Esophagus (tissue), 2 donors: ENCODE results near the gene ZBTB42. TPM values are rescaled to one million over a fixed set of nuclear protein-coding genes. Genes with fewer than 3 reads are reported as not detected.

Source experiments
- H3K27ac ChIP-seq, 2 donors: one replicate each; pipeline ENCODE4 v1.5.1; 2013; ENCODE audit warnings: low read depth in 2 of 2, mild to moderate bottlenecking in 2 of 2, inconsistent platforms in 1 of 2, low read length in 1 of 2, moderate library complexity in 1 of 2
- H3K27me3 ChIP-seq, 2 donors: one replicate each; pipeline ENCODE4 v1.6.1; 2013; ENCODE audit warnings: low read length in 2 of 2, control low read depth in 1 of 2, mild to moderate bottlenecking in 1 of 2; ENCODE audit not compliant: insufficient read depth in 2 of 2, control insufficient read depth in 1 of 2
- H3K36me3 ChIP-seq, 2 donors: one replicate each; pipeline ENCODE4 v1.6.1; 2013; ENCODE audit warnings: low read length in 1 of 2; ENCODE audit not compliant: control insufficient read depth in 2 of 2, insufficient read depth in 2 of 2
- H3K4me1 ChIP-seq, 2 donors: one replicate each; pipeline ENCODE4 v1.6.1; 2013; ENCODE audit warnings: low read length in 1 of 2; ENCODE audit not compliant: control insufficient read depth in 2 of 2, insufficient read depth in 2 of 2
- H3K4me3 ChIP-seq, 2 donors: one replicate each; pipeline ENCODE4 v1.5.1; 2013; ENCODE audit warnings: low read length in 2 of 2, mild to moderate bottlenecking in 2 of 2, low read depth in 1 of 2, moderate library complexity in 1 of 2
- H3K9me3 ChIP-seq, 2 donors: one replicate each; pipeline ENCODE4 v1.6.1; 2013; ENCODE audit warnings: mild to moderate bottlenecking in 2 of 2, low read depth in 1 of 2, low read length in 1 of 2, moderate library complexity in 1 of 2; ENCODE audit not compliant: control insufficient read depth in 2 of 2, insufficient read depth in 1 of 2
- WGBS, 2 donors: extraction: QIAGEN DNeasy Blood & Tissue Kit; methylation state at CpG; one replicate each; pipeline ENCODE4 v1.1.7; 2013; 5-methylcytosine and 5-hydroxymethylcytosine counted together
- polyA plus RNA-seq, 2 donors: library from polyadenylated mRNA; stranded (reverse); fragments of 200-250 nt; gene quantifications; one replicate each; pipeline ENCODE4 v1.2.3, GENCODE V29; 2013
- donor health status: healthy with polysubstance abuse.
- donor health status: Bipolar disorder and iron deficiency.

Gene ZBTB42
- polyA plus RNA-seq, 2 donors = 5.0 TPM

DNA sequence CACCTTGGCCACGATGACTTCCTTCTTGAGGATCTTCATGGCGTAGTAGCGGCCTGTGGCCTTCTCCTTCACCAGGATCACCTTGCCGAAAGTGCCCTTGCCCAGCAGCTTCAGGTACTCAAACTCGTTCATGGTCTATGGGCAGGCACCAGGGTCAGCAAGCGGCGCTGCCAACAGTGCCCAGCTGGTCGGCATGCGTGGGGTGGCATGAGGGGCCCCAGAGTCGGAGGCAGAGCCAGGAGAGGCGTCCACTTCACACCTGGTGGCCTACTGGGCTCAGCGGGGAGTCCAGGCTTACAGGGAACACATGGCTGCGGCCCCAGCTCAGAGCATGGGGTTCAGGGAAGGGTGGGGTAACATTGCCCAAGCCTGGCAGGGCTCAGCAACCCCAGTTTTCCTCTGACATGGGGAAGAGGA is 25.8 kb upstream of the ZBTB42 start:
- Histone ChIP-seq H3K4me1 (peaks cover 0 to 8% of the 10 kb centered on the region in 2 donors), H3K27ac (no peak overlapping the region), H3K27me3 (no peaks in the 10 kb centered on the region), H3K36me3 (peaks cover 9 to 55% of the 10 kb centered on the region in 2 donors), H3K9me3 (peaks cover 0 to 5% of the 10 kb centered on the region in 2 donors), H3K4me3 (no peak overlapping the region)
- 85 to 92% methylated on average over 13 of the region's 13 CpGs for WGBS, 2 donors

DNA sequence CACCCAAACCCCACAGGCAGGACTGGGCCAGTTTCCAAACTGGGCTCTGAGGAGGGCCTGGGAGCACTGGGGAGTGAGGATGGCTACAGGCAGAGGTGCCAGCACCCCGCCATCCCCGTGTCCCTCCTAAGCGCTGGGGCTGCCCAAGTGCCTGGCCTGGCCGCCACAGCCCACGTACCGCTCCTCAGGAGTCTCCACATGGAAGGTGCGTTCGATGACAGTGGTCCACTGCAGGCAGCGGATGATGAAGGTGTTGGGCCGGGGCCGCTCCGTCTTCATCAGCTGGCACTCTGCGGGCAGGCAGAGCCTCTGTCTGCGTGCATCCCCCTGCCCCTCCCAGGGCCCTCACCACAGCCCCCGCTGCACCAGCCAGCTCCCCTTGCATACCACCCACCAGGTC is 24.4 kb upstream of the ZBTB42 start:
- Histone ChIP-seq H3K27ac (no peak overlapping the region), H3K36me3 (peaks cover 6 to 55% of the 10 kb centered on the region in 2 donors), H3K4me1 (peaks cover 0 to 8% of the 10 kb centered on the region in 2 donors), H3K9me3 (peaks cover 0 to 1% of the 10 kb centered on the region in 2 donors), H3K27me3 (no peaks in the 10 kb centered on the region), H3K4me3 (no peak overlapping the region)
- WGBS, 2 donors = 98 to 99% methylated on average over 13 to 15 of the region's 15 CpGs

DNA sequence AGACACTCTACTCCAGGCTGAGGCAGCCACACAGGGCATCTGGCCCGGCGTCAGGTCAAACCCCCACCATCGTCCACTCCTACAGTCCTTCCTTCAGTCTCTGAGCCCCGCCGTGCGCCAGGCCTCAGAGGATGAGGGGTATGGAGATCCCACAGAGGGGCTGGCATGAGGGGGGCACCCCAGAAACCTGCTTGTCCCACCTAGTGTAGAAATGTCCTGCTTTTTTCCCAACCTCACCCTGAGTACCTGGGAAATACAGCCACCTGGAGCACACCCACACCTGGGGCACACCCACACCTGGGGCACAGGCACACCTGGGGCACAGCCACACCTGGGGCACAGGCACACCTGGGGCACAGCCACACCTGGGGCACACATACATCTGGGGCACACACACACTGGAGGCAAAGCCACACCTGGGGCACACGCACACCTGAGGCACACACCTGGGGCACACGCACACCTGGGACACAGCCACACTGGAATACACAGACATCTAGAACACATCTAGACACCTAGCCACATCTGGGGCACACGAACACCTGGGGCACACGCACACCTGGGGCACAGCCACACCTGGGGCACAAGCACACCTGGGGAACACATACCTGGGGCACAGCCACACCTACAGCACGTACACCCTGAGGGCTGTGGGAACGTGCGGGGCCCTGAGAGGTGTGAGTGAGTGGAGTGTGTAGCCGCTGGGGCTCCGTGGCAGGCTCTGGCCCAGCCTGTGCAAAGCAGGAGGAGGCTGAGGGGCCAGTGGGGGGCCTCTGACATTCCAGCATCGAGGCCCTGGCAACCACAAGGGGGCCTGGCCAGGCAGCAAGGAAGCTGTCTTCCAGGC is 23.7 kb upstream of the ZBTB42 start:
- peaks cover 0 to 8% of the 10 kb centered on the region in 2 donors for H3K4me1 ChIP-seq
- no peaks in the 10 kb centered on the region for H3K9me3 ChIP-seq
- no peaks in the 10 kb centered on the region for H3K27me3 ChIP-seq
- 82% methylated on average over 16 of the region's 16 CpGs for WGBS, 2 donors
- H3K36me3 ChIP-seq = peaks cover 5 to 52% of the 10 kb centered on the region in 2 donors
- no peak overlapping the region for H3K27ac ChIP-seq
- no peak overlapping the region for H3K4me3 ChIP-seq

DNA sequence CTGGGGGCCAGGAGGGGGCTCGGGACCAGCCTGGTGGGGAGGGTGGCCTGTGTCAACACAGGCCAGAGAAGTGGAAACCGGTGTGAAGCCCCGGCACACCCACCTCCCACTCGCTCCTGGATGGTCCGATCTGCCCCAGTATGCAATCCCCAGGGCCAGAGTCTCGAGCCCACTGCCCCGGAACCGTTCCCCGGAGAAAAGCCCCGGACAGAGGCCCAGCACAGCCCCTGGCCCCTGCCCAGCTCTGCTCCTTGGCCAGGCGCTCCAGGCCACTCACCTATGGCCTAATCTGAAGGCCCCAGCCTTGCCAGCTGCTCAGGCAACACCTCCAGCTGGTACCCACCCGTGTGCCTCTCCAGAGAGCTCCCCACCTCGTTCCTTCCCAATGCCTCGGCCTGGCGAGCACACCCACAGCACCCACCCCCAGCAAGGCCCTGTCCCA is 23.1 kb upstream of the ZBTB42 start:
- no peak overlapping the region for H3K27ac ChIP-seq

DNA sequence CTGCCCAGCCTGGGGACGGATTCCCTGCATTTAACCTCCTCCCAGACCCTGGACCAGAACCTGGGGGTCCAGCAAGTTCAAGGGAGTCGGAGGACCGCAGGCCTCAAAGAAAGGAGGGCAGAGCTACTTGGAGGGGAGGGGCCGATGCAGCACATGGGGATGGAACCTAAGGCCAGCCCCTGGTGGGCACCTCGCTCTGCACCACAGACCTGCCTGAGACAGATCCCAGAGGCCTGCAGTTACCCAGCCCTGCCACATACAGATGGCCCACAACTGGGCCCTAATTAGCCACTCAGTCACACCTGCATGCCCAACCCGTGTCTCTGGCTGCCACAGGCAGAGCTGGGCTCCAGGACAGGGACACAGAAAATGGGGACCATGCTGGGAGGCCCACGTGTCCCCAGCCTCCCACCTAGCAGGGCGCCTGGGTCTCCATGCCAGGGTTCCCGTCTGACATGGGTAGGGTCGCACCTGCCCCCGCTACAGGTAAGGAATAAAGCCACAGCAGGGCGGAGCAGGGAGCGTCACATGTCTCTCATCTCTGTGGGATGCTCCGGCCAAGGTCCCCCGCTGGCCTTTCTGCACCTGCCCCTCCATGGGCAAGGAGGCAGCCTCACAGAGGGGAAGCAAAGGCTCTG is 22.1 kb upstream of the ZBTB42 start:
- no peaks in the 10 kb centered on the region for H3K9me3 ChIP-seq
- no peak overlapping the region for H3K27ac ChIP-seq
- WGBS, 2 donors = 87% methylated on average over 15 of the region's 15 CpGs
- H3K4me1 ChIP-seq = peaks cover 0 to 8% of the 10 kb centered on the region in 2 donors
- H3K36me3 ChIP-seq = peaks cover 0 to 37% of the 10 kb centered on the region in 2 donors
- H3K27me3 ChIP-seq = no peaks in the 10 kb centered on the region
- H3K4me3 ChIP-seq = no peak overlapping the region

More for the DNA sequence above, 23.1 kb upstream of the ZBTB42 start:
- Histone ChIP-seq H3K27me3 (no peaks in the 10 kb centered on the region), H3K4me3 (no peak overlapping the region), H3K9me3 (no peaks in the 10 kb centered on the region), H3K4me1 (peaks cover 0 to 8% of the 10 kb centered on the region in 2 donors), H3K36me3 (peaks cover 0 to 45% of the 10 kb centered on the region in 2 donors)
- WGBS, 2 donors = 80 to 84% methylated on average over 14 to 15 of the region's 15 CpGs

DNA sequence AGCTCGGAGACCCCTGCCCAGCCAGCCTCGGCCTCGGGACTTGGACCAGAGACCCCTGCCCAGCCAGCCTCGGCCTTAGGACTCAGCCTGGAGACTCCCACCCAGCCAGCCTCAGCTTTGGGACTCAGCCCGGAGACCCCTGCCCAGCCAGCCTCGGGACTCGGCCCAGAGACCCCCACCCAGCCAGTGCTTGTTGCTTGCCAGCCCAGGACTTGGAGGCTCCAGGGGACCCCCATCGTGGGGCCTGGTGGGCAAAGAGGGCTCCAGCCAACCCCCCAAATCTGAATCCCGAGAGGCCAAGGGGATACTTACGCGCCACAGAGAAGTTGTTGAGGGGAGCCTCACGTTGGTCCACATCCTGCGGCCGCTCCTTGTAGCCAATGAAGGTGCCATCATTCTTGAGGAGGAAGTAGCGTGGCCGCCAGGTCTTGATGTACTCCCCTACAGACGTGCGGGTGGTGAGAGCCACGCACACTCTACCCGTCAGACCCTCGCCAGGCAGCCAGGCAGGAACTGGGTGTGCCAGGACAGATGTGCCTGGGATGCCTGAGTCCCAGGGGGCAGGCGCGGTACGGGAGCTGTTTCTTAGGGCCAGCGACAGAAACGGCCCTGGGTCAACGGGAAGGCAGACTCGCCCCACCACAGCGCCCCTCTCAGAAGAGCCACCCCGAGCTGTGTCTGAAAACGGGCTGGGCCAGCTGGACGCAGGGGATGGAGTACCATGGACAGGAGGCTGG is 21.0 kb upstream of the ZBTB42 start:
- no peak overlapping the region for H3K4me3 ChIP-seq
- no peak overlapping the region for H3K27ac ChIP-seq
- 91 to 92% methylated on average over 32 of the region's 32 CpGs for WGBS, 2 donors
- peaks cover 0 to 8% of the 10 kb centered on the region in 2 donors for H3K4me1 ChIP-seq
- no peaks in the 10 kb centered on the region for H3K27me3 ChIP-seq
- H3K36me3 ChIP-seq = peaks cover 0 to 38% of the 10 kb centered on the region in 2 donors
- H3K9me3 ChIP-seq = no peaks in the 10 kb centered on the region

DNA sequence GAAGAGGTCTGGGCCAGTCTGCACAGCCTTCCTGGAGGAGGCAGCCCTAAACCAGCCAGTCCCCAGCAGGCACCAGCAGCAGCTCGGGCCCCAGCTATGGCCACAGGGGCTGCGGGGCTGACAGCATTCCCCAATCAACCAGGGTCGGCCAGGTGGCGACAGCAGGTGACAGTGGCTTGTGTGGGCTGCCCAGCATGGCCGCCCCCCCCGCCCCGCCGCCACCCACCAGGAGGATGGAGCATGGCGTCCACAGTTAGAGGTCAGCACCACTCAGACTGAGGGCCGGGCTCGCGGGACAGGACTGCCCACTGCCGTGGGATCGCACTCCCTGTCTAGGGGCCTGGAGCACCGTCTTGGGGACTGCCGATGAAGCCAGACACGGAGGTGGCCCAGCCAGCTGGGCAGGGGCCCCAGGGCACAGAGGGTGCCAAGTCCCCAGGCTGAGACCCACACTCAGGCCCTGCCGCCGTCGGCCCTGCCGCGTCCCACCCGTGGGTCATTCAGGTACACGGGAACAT is 20.3 kb upstream of the ZBTB42 start:
- no peaks in the 10 kb centered on the region for H3K9me3 ChIP-seq
- 89 to 91% methylated on average over 24 of the region's 24 CpGs for WGBS, 2 donors
- peaks cover 0 to 34% of the 10 kb centered on the region in 2 donors for H3K36me3 ChIP-seq
- peaks cover 0 to 6% of the 10 kb centered on the region in 2 donors for H3K4me1 ChIP-seq
- no peak overlapping the region for H3K27ac ChIP-seq
- H3K4me3 ChIP-seq = no peak overlapping the region
- no peaks in the 10 kb centered on the region for H3K27me3 ChIP-seq

DNA sequence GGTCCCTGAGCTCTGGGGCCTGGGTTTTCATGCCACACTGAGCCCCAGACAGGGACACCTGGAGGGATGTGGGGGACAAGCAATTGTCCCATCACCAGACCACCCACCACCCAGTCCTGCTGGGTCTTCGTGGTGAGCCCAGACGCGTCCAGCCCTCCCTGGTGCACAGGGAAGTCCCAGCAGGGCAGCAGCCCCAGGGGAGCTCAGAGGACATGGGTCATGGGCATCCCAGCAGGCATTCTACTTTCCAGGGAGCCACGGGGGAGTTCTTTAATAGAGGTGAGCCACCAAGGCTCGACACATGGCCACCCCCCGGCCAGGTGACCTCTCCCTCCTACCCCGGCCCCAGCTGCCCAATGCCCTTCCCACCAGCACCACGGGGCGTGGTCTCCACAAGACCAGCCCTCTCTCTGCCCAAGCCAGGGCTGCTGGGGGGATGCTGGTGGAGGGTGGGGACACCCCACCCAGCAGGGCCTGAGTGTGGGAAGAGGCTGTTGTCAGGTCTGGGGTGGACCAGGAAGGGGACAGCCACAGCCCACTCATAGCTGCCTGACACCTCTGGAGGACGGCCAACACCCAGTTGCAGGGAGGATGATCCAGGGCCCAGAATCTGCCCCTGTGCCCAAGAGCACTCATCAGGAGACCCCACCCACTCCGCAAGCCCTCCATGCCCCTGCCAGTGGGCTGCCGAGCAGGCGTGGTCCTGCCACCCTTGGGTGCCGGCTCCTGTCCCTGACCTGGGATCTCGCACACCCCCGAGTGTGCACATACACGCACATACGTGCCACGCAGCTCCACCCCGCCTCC is 19.4 kb upstream of the ZBTB42 start:
- H3K4me1 ChIP-seq = peaks cover 0 to 6% of the 10 kb centered on the region in 2 donors
- H3K9me3 ChIP-seq = no peaks in the 10 kb centered on the region
- no peak overlapping the region for H3K4me3 ChIP-seq
- WGBS, 2 donors = 86 to 88% methylated on average over 20 of the region's 20 CpGs
- no peaks in the 10 kb centered on the region for H3K27me3 ChIP-seq
- no peak overlapping the region for H3K27ac ChIP-seq
- peaks cover 0 to 28% of the 10 kb centered on the region in 2 donors for H3K36me3 ChIP-seq
